Dendritic cell treated with granulocyte-macrophage colony-stimulating factor and Interleukin-4, amounts not matched to agents 40 ng/mL and 50 ng/mL, for 4 days (primary cell): ENCODE data around the gene KRCC1.
"Not testable (repeated sequence)": the region's sequence is repeated elsewhere in the genome, so short reads cannot be mapped to it uniquely, and the experiment has no call there.

Source experiments
- H3K27ac Mint-ChIP-seq: one replicate; pipeline ENCODE4 v1.8.0; 2022; ENCODE audit warnings: mild to moderate bottlenecking, mixed read lengths
- H3K27me3 Mint-ChIP-seq: one replicate; pipeline ENCODE4 v1.8.0; 2022; ENCODE audit warnings: mild to moderate bottlenecking, mixed read lengths
- H3K36me3 Mint-ChIP-seq: one replicate; pipeline ENCODE4 v1.8.0; 2022; ENCODE audit warnings: low read depth, mixed read lengths
- H3K4me1 Mint-ChIP-seq: one replicate; pipeline ENCODE4 v1.8.0; 2022; ENCODE audit warnings: low read depth, mixed read lengths
- H3K4me3 Mint-ChIP-seq: one replicate; pipeline ENCODE4 v1.8.0; 2022; ENCODE audit warnings: mild to moderate bottlenecking, moderate library complexity, mixed read lengths
- H3K9me3 Mint-ChIP-seq: one replicate; pipeline ENCODE4 v1.8.0; 2022; ENCODE audit warnings: mixed read lengths
- intact Hi-C: fragments of 100-400 bp; cut with micrococcal nuclease; formaldehyde crosslinking; loops from one replicate; pipeline ENCODE4 v1.15.0; 2022

KRCC1 gene

DNA sequence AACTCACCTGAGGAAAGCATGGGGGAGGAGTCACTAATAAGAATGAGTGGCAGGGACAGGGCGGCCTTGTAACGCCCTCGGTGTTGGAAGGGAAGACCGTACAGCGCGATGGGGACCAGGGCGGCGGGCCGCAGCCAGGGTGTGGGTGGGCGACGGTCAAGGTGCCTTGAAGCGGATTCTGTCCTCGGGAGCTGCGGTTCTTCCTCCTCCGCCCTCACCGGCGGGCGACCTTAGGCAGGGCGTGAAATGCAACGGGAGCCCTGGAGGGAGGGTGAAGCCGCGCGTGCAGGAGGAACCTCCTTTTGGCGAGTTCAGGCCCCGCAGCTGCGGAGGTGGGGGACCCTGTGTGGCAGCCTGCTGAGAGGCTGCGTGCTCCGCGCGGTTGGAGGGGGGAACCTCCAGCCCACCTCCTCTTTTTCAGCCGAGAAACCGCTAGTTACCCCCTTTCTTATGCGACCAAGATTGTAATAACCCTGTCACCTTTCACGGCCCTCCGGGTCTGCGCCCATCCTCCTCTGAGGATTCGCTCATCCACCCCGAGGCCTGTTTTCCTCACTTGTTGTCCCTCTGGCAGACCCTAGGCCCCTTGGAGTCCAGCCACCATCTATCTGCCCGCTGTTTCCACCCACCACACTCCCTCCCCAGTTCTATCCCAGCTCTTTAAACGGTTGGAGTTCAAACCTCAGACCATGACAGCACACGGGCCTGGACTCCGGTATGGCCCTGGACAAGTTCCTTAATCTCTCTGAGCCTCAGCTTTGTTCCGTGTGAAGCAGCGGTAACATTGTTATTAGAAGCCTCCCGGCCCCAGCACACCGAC, 38.4 kb downstream of the KRCC1 start:
- H3K4me1 Mint-ChIP-seq = peaks cover 39% of the 10 kb centered on the region
- H3K9me3 Mint-ChIP-seq = no peaks in the 10 kb centered on the region
- intact Hi-C loops = loop anchor here (1.0 kb wide), 1 partner anchor 38 kb away; the partner anchor contains the start of gene KRCC1
- peak overlapping the region; percentile 87 for H3K4me3 Mint-ChIP-seq
- peak overlapping the region; percentile 93 for H3K27ac Mint-ChIP-seq
- peaks cover 6% of the 10 kb centered on the region for H3K36me3 Mint-ChIP-seq
- H3K27me3 Mint-ChIP-seq = peaks cover 1% of the 10 kb centered on the region

DNA sequence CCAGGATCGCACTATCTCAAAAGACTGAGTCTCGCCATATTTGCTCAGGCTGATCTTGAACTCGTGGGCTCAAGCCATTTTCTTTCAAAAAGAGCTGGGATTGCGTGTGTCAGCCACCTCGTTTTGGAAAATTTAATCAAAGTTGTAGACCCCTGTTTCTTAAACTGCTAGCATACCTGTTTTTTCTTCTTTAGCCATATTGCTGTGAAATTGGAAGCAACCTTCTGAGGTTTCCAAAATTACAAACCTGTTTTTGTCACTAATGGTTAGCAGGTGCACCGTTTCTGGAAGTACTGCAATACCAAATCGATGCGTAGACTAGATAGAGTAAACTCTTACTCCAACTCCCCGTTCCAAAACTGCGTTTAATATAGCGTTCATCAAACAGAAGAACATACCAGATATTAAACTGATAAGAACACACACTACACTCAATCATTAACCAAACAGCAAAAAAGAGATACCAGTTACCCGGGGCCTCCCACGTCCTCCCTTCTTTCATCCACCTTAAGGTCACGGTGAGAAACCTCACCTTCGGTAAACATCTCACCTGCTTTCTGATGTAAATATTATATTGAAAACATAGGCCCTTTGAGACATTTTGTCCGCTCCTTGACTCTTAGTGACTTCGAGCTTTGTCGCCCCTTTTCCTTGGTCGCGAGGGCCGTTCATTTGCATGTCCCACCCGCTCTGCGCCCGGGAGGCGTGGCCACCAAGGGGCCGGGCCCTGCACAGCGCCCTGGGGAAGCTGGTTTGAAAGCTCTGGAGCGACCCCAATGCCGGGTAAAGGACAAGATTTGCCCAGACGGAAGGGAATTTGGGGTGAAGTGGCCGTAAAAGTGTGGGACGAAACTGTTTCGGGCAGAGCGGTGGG, 39.3 kb downstream of the KRCC1 start, which contains the start of gene RNU2-63P:
TSS of gene RNU2-63P (minus strand) at position 462 of the 874 bp plus-strand sequence.
- Mint-ChIP-seq H3K4me3 (peak within 1 kb of the TSS; percentile 87), H3K27me3 (peaks cover 1% of the 10 kb centered on the region), H3K4me1 (peaks cover 39% of the 10 kb centered on the region), H3K9me3 (no peaks in the 10 kb centered on the region), H3K36me3 (peaks cover 6% of the 10 kb centered on the region), H3K27ac (peak within 1 kb of the TSS; percentile 93)
- intact Hi-C loops = loop anchor here (1.0 kb wide), 1 partner anchor 39 kb away; the partner anchor contains the start of gene KRCC1

GRCh38 chr2:88011011-88011410, 44.6 kb downstream of the KRCC1 start:
- Mint-ChIP-seq H3K9me3 (no peaks in the 10 kb centered on the region), H3K27me3 (no peaks in the 10 kb centered on the region), H3K27ac (no peak overlapping the region), H3K36me3 (no peaks in the 10 kb centered on the region), H3K4me3 (no peak overlapping the region), H3K4me1 (peaks cover 5% of the 10 kb centered on the region)
- intact Hi-C loops = no loop called here

DNA sequence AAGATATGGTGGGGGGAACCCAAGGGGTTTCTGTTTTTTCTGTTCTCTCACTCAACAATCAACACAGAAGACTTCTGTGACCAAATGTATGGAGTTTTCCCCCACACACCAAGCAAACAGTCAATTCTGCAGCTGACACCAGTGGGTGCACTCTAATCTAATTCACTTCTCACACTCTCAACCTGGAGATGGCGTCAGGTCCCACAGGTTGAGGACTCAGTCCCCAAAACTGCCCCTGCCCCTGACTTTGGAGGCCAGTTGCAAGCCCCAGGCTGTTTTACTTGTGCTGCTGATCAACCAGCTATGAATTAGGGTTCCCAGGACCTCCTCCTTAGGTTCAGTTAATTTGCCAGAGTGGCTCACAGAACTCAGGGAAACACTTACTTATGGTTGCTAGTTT, 45.4 kb downstream of the KRCC1 start:
- no peaks in the 10 kb centered on the region for H3K27me3 Mint-ChIP-seq
- no peaks in the 10 kb centered on the region for H3K36me3 Mint-ChIP-seq
- peaks cover 5% of the 10 kb centered on the region for H3K4me1 Mint-ChIP-seq
- H3K4me3 Mint-ChIP-seq = no peak overlapping the region
- H3K27ac Mint-ChIP-seq = no peak overlapping the region
- intact Hi-C loops = no loop called here
- no peaks in the 10 kb centered on the region for H3K9me3 Mint-ChIP-seq

- Mint-ChIP-seq H3K27ac (no peak overlapping the region), H3K27me3 (peaks cover 8% of the 10 kb centered on the region), H3K4me3 (no peak overlapping the region), H3K36me3 (no peaks in the 10 kb centered on the region), H3K9me3 (no peaks in the 10 kb centered on the region), H3K4me1 (peaks cover 7% of the 10 kb centered on the region)
- intact Hi-C loops = no loop called here
Measured at GRCh38 chr2:88006912-88007439, 48.6 kb downstream of the KRCC1 start.

DNA sequence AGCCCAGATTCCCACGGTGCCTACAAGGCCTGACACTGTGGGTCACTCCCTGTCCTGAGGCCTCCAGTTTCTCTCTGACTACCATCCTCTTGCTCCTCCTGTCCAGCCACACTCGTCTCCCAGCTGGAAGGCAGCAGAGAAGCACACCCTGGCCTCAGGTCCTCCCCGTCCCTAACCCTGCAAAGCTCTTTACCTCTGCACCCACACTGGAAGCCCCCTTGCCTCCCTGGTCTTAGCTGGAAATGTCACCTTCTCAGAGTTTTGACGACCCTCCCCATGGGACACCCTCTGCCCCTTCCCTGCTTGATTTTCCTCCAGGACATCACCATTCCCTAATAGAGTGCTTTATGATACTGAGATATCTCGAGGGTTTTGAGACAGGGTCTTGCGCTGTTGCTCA, 49.8 kb downstream of the KRCC1 start:
- intact Hi-C loops = no loop called here
- H3K4me3 Mint-ChIP-seq = no peak overlapping the region
- no peaks in the 10 kb centered on the region for H3K9me3 Mint-ChIP-seq
- peaks cover 8% of the 10 kb centered on the region for H3K27me3 Mint-ChIP-seq
- H3K4me1 Mint-ChIP-seq = peaks cover 11% of the 10 kb centered on the region
- H3K27ac Mint-ChIP-seq = no peak overlapping the region
- H3K36me3 Mint-ChIP-seq = no peaks in the 10 kb centered on the region

DNA sequence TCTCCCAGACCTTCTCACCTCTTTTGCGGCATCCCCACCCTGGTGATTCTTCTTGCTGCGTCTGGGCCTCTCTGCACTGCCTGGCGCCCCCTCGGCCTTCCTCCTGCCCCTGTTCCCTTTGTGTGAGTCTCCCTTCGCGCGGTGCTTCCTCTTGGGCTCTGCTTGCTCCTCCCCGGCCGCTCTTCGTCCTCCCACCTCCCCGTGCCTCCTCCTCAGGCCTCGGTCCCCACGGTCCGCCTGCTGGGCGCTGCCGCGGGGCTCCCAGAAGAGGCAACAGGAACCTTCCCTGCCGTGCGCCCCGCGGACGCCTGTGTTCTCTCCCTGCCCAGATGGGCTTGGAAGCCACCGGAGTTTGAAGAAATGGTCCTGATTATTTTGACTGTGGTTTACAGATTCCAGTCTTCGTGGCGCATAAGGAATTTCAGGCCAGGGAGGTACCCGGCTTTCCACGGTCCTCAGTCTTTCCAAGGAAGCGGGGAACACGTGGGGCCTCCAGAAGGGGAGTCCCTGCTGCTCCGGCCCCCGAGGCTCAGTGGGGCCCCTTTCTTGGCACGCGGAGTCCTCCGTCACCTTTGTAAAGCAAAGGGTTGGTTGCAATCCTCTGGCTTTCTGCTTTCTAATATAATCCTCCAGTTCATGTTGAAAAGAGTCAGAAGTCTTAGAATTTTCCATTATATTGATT, 52.4 kb downstream of the KRCC1 start:
- H3K4me1 Mint-ChIP-seq = peaks cover 11% of the 10 kb centered on the region
- no peaks in the 10 kb centered on the region for H3K9me3 Mint-ChIP-seq
- H3K27me3 Mint-ChIP-seq = peaks cover 10% of the 10 kb centered on the region
- H3K4me3 Mint-ChIP-seq = no peak overlapping the region
- no peak overlapping the region for H3K27ac Mint-ChIP-seq
- intact Hi-C loops = loop anchor here (5.0 kb wide), 1 partner anchor 159 kb away; no protein-coding TSS in a partner anchor
- no peaks in the 10 kb centered on the region for H3K36me3 Mint-ChIP-seq

DNA sequence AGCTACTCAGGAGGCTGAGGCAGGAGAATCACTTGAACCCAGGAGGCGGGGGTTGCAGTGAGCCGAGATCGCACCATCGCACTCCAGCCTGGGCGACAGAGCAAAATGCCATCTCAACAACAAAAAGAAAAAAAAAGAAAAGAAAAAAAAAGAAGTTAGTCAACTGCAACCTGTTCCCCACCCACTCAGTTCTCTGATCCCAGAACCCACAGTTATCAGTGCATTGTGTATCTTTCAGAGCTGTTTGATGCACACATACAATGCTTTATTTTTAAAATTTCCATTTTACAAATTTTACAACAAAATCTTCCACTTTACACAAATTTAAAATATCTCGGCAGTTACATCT, 53.2 kb downstream of the KRCC1 start:
- no peak overlapping the region for H3K27ac Mint-ChIP-seq
- H3K4me1 Mint-ChIP-seq = peaks cover 11% of the 10 kb centered on the region
- peaks cover 10% of the 10 kb centered on the region for H3K27me3 Mint-ChIP-seq
- H3K4me3 Mint-ChIP-seq = no peak overlapping the region
- no peaks in the 10 kb centered on the region for H3K9me3 Mint-ChIP-seq
- H3K36me3 Mint-ChIP-seq = no peaks in the 10 kb centered on the region
- intact Hi-C loops = loop anchor here (5.0 kb wide), 1 partner anchor 160 kb away; no protein-coding TSS in a partner anchor

DNA sequence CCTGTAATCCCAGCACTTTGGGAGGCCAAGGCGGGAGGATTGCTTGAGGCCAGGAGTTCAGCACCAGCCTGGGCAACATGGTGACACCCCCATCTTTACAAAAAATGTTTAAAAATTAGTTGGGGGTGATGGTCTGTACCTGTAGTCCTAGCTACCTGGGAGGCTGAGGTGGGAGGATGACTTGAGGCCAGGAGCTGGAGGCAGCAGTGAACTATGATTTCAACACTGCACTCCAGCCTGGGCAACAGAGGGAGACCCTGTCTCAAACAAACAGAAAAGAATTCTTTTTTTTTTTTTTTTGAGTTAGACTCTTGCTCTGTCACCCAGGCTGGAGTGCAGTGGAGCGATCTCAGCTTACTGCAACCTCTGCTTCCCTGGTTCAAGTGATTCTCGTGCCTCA, 55.1 kb downstream of the KRCC1 start:
- H3K36me3 Mint-ChIP-seq, H3K27ac Mint-ChIP-seq, H3K4me3 Mint-ChIP-seq, H3K9me3 Mint-ChIP-seq: not testable (repeated sequence)
- intact Hi-C loops = loop anchor here (5.0 kb wide), 1 partner anchor 162 kb away; no protein-coding TSS in a partner anchor
- H3K4me1 Mint-ChIP-seq = peaks cover 11% of the 10 kb centered on the region
- peaks cover 10% of the 10 kb centered on the region for H3K27me3 Mint-ChIP-seq

DNA sequence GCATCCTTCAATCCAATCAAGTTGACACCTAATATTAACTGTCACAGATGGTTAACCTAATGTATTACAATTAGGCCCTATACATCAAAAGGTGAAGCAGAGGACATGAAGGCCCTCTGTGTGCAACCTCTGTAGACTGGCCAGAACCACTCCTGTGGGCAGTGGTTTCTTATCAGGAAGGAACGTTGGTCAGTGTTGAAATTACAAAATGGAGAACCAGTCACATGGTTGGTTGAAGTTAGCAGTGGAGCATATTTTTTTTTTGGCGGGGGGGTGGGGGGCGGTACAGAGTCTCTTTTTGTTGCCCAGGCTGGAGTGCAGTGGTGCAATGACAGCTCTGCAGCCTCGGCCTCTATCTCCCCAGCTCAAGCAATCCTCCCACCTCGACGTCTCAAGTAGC, 59.0 kb downstream of the KRCC1 start:
- no peak overlapping the region for H3K4me3 Mint-ChIP-seq
- H3K27ac Mint-ChIP-seq = no peak overlapping the region
- H3K4me1 Mint-ChIP-seq = peaks cover 1% of the 10 kb centered on the region
- no peaks in the 10 kb centered on the region for H3K9me3 Mint-ChIP-seq
- H3K36me3 Mint-ChIP-seq = no peaks in the 10 kb centered on the region
- intact Hi-C loops = no loop called here
- H3K27me3 Mint-ChIP-seq = peaks cover 2% of the 10 kb centered on the region

- Mint-ChIP-seq H3K4me3 (no peak overlapping the region), H3K36me3 (no peaks in the 10 kb centered on the region), H3K27ac (no peak overlapping the region), H3K4me1 (no peaks in the 10 kb centered on the region), H3K27me3 (peaks cover 2% of the 10 kb centered on the region), H3K9me3 (no peaks in the 10 kb centered on the region)
- intact Hi-C loops = no loop called here
Measured at GRCh38 chr2:87995756-87996155, 59.8 kb downstream of the KRCC1 start.

DNA sequence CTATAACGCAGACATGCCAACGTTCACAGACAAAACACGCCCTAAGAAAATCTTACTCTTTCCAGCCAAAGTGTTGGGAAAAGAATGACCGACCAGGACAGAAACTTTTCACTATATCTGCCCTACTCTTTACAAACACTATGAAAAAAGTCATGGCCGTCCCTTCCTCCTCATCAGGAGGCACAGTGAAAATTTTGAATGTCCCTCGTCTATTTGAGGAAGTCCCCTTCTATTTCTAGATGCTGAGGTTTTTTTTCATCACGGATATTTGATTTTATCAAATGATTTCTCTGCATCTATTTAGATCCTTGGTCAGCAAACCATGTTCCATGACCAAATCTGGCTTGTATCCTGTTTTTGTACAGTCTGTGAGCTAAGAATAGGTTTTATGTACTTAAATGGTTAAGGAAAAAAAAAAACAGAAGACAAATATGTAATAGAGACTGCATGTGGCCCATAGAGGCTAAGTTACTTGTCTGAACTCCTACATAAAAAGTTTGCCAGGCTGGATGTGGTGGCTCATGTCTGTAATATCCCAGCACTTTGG, 61.2 kb downstream of the KRCC1 start:
- H3K4me1 Mint-ChIP-seq, H3K36me3 Mint-ChIP-seq, H3K27me3 Mint-ChIP-seq, H3K4me3 Mint-ChIP-seq, H3K27ac Mint-ChIP-seq, H3K9me3 Mint-ChIP-seq, intact Hi-C loops: not testable (repeated sequence)

DNA sequence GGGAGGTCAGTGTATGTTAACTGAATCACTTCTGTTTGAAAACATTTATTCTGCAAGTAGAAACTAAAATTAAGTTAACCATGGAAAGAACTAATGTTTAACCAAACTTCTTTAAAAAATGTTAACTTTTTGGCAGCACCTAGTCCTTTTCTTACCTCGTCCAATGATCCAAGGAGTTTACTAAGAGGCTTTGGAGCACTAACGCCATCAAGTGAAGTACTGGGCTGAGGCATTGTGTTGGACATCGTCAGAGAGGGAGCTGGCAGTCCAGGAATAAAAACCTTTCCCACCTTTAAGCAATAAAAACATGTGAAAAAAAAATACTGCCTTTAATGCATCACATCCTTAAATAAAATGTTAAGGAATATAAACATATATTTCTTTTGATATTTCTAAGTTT, 63.0 kb downstream of the KRCC1 start:
- H3K36me3 Mint-ChIP-seq, H3K4me1 Mint-ChIP-seq, H3K27ac Mint-ChIP-seq, H3K4me3 Mint-ChIP-seq, intact Hi-C loops, H3K27me3 Mint-ChIP-seq, H3K9me3 Mint-ChIP-seq: not testable (repeated sequence)
